Smooth muscle cell (in vitro differentiated cells): ENCODE data around the gene ING3. TPM values are rescaled to one million over a fixed set of nuclear protein-coding genes. Genes with fewer than 3 reads are reported as not detected.

Experiments used
- DNase-seq: peaks from one replicate; lab custom pipeline; 2025; ENCODE audit not compliant: unreplicated experiment; lab: John Stamatoyannopoulos, UW
- H2AFZ ChIP-seq: fragments of 200-600 bp; sonication (generic); 2 replicates; pipeline ENCODE4 v1.6.0; 2016; ENCODE audit warnings: antibody characterized with exemption, low read depth, mild to moderate bottlenecking
- H3F3A ChIP-seq: fragments of 200-600 bp; sonication (generic); 2 replicates; pipeline ENCODE4 v1.6.0; 2017; ENCODE audit warnings: antibody characterized with exemption, low read depth
- H3K27ac ChIP-seq: fragments of 200-600 bp; sonication (generic); 2 replicates; pipeline ENCODE4 v1.5.1; 2016; ENCODE audit warnings: low read depth, mild to moderate bottlenecking
- H3K27me3 ChIP-seq: fragments of 200-600 bp; sonication (generic); 2 replicates; pipeline ENCODE4 v1.6.1; 2016; ENCODE audit warnings: low read depth, mild to moderate bottlenecking
- H3K36me3 ChIP-seq: fragments of 200-600 bp; sonication (generic); 2 replicates; pipeline ENCODE4 v1.5.1; 2016; ENCODE audit warnings: low read depth
- H3K4me1 ChIP-seq: fragments of 200-600 bp; sonication (generic); 2 replicates; pipeline ENCODE4 v1.5.1; 2016; ENCODE audit warnings: low read depth
- H3K4me2 ChIP-seq: fragments of 200-600 bp; sonication (generic); 2 replicates; pipeline ENCODE4 v1.6.0; 2016; ENCODE audit warnings: mild to moderate bottlenecking
- H3K4me3 ChIP-seq: fragments of 200-600 bp; sonication (generic); 2 replicates; pipeline ENCODE4 v1.5.1; 2016; ENCODE audit warnings: mild to moderate bottlenecking
- H3K79me2 ChIP-seq: fragments of 200-600 bp; sonication (generic); 2 replicates; pipeline ENCODE4 v1.6.0; 2016; ENCODE audit warnings: low read depth, mild to moderate bottlenecking
- H3K9ac ChIP-seq: fragments of 200-600 bp; sonication (generic); 2 replicates; pipeline ENCODE4 v1.6.0; 2016; ENCODE audit warnings: low read depth
- H3K9me3 ChIP-seq: fragments of 200-600 bp; sonication (generic); replicated peaks from 2 replicates; pipeline ENCODE4 v1.5.1; 2016; ENCODE audit warnings: low read depth
- H4K20me1 ChIP-seq: fragments of 200-600 bp; sonication (generic); 2 replicates; pipeline ENCODE4 v1.6.0; 2016; ENCODE audit warnings: low read depth
- CTCF ChIP-seq: fragments of 200-600 bp; sonication (generic); IDR thresholded peaks from 2 replicates; pipeline ENCODE4 v1.5.1; 2017; ENCODE audit warnings: borderline replicate concordance, mild to moderate bottlenecking, antibody characterized with exemption; ENCODE audit not compliant: insufficient read depth, poor library complexity, severe bottlenecking
- WGBS: methylation state at CpG from one replicate; pipeline ENCODE4 v1.1.7; 2016; ENCODE audit warnings: low lambda C conversion rate; 5-methylcytosine and 5-hydroxymethylcytosine counted together
- polyA plus RNA-seq: library from polyadenylated mRNA; unstranded; fragments of >200 nt; fragmentation: Nextera tagmentation; extraction: Ambion mirVana; gene quantifications from 2 replicates; pipeline ENCODE4 v1.2.1, GENCODE V29; 2016
- total RNA-seq: library from RNA; depleted of rRNA; stranded (reverse); fragments of >200 nt; gene quantifications from 2 replicates; pipeline ENCODE4 v1.2.3, GENCODE V29; 2014

Gene ING3
- total and polyA plus RNA-seq, 2 experiments from 2014 or later: 8.4 to 11.8 TPM

GRCh38 chr7:120998996-120999565 lies 48.5 kb downstream of the ING3 start:
- Histone ChIP-seq H3K4me3 (no peak overlapping the region), H3K4me1 (peaks cover 22% of the 10 kb centered on the region), H3F3A (peaks cover 7% of the 10 kb centered on the region), H3K9me3 (no peaks in the 10 kb centered on the region), H4K20me1 (no peaks in the 10 kb centered on the region), H3K4me2 (peak overlapping the region; percentile 79), H3K9ac (peak overlapping the region; percentile 8), H3K36me3 (no peaks in the 10 kb centered on the region), H3K27me3 (no peaks in the 10 kb centered on the region), H2AFZ (peak overlapping the region; percentile 15), H3K79me2 (peaks cover 25% of the 10 kb centered on the region), H3K27ac (peak overlapping the region; percentile 94)
- no peak for TF ChIP-seq CTCF
- 84% methylated on average over 2 of the region's 2 CpGs for WGBS
- DNase-seq: no peak

- Histone ChIP-seq H3K36me3 (no peaks in the 10 kb centered on the region), H4K20me1 (no peaks in the 10 kb centered on the region), H3K79me2 (peaks cover 26% of the 10 kb centered on the region), H3K9me3 (no peaks in the 10 kb centered on the region), H3K27me3 (no peaks in the 10 kb centered on the region), H3K4me2 (peak overlapping the region; percentile 79), H3K9ac (peak overlapping the region; percentile 8), H2AFZ (peak overlapping the region; percentile 56), H3K27ac (peak overlapping the region; percentile 94), H3K4me3 (peak overlapping the region; percentile 17), H3K4me1 (peaks cover 22% of the 10 kb centered on the region), H3F3A (peaks cover 7% of the 10 kb centered on the region)
- 56% methylated on average over 9 of the region's 9 CpGs for WGBS
- TF ChIP-seq CTCF: no peak
- no peak for DNase-seq
Observed at GRCh38 chr7:121000081-121000983, 49.8 kb downstream of the ING3 start.

- Histone ChIP-seq H3F3A (peaks cover 10% of the 10 kb centered on the region), H2AFZ (no peak overlapping the region), H3K27ac (peak overlapping the region; percentile 94), H3K79me2 (peaks cover 23% of the 10 kb centered on the region), H3K27me3 (no peaks in the 10 kb centered on the region), H3K4me3 (no peak overlapping the region), H3K36me3 (no peaks in the 10 kb centered on the region), H3K9ac (no peak overlapping the region), H4K20me1 (no peaks in the 10 kb centered on the region), H3K4me1 (peaks cover 30% of the 10 kb centered on the region), H3K9me3 (no peaks in the 10 kb centered on the region), H3K4me2 (peak overlapping the region; percentile 79)
- 65% methylated on average over 3 of the region's 3 CpGs for whole genome bisulfite sequencing
- no peak for TF ChIP-seq CTCF
- DNase-seq: no peak
Observed at GRCh38 chr7:121001234-121001906, 50.8 kb downstream of the ING3 start.
